DOHH2 (cell line): ENCODE data around the gene ZBTB7A.

Experiments
- H3F3A ChIP-seq: fragments of 200-600 bp; sonication (generic), shearing (Covaris generic); 2 replicates; pipeline ENCODE4 v1.6.0; 2016; ENCODE audit warnings: antibody characterized with exemption, mild to moderate bottlenecking; ENCODE audit not compliant: control insufficient read depth, insufficient read depth
- H3K27ac ChIP-seq: fragments of 200-600 bp; sonication (generic); 2 replicates; pipeline ENCODE4 v1.5.1; 2014; ENCODE audit warnings: low read depth, mild to moderate bottlenecking, low read length, moderate library complexity
- H3K27me3 ChIP-seq: fragments of 200-600 bp; sonication (generic); 2 replicates; pipeline ENCODE4 v1.6.1; 2014; ENCODE audit warnings: mild to moderate bottlenecking, low read length, mixed read lengths; ENCODE audit not compliant: control insufficient read depth
- H3K36me3 ChIP-seq: fragments of 200-600 bp; sonication (generic); 2 replicates; pipeline ENCODE4 v1.6.1; 2014; ENCODE audit warnings: mild to moderate bottlenecking, low read length, moderate library complexity, mixed read lengths; ENCODE audit not compliant: control insufficient read depth
- H3K4me1 ChIP-seq: fragments of 200-600 bp; sonication (generic); 2 replicates; pipeline ENCODE4 v1.6.1; 2014; ENCODE audit warnings: mild to moderate bottlenecking, low read length, mixed read lengths; ENCODE audit not compliant: control insufficient read depth
- H3K4me2 ChIP-seq: fragments of 200-600 bp; sonication (generic); 2 replicates; pipeline ENCODE4 v1.6.0; 2014; ENCODE audit warnings: mild to moderate bottlenecking, low read length, moderate library complexity
- H3K4me3 ChIP-seq: fragments of 200-600 bp; sonication (generic); 2 replicates; pipeline ENCODE4 v1.5.1; 2014; ENCODE audit warnings: mild to moderate bottlenecking, low read length, mixed read lengths
- H3K79me2 ChIP-seq: fragments of 200-600 bp; sonication (generic); 2 replicates; pipeline ENCODE4 v1.6.1; 2014; ENCODE audit warnings: mild to moderate bottlenecking, low read length, mixed read lengths; ENCODE audit not compliant: control insufficient read depth
- H3K9me2 ChIP-seq: fragments of 200-600 bp; sonication (generic); replicated peaks from 2 replicates; pipeline ENCODE4 v1.6.1; 2014; ENCODE audit warnings: mild to moderate bottlenecking, low read length, mixed read lengths; ENCODE audit not compliant: control insufficient read depth
- H3K9me3 ChIP-seq: fragments of 200-600 bp; sonication (generic); 2 replicates; pipeline ENCODE4 v1.6.1; 2014; ENCODE audit warnings: antibody characterized with exemption, low read length, mixed read lengths; ENCODE audit not compliant: control insufficient read depth, insufficient read depth
- H4K20me1 ChIP-seq: fragments of 200-600 bp; sonication (generic); 2 replicates; pipeline ENCODE4 v1.6.0; 2014; ENCODE audit warnings: low read depth, mild to moderate bottlenecking, antibody characterized with exemption, low read length, moderate library complexity; ENCODE audit not compliant: control insufficient read depth, insufficient read depth
- CTCF ChIP-seq: fragments of 200-600 bp; sonication (generic); IDR thresholded peaks from one replicate; pipeline ENCODE4 v1.5.1; 2014; ENCODE audit warnings: antibody characterized with exemption, mild to moderate bottlenecking, low read depth, low read length; ENCODE audit not compliant: poor library complexity, severe bottlenecking
- EZH2phosphoT487 ChIP-seq: fragments of 200-600 bp; sonication (generic); IDR thresholded peaks from 2 replicates; pipeline ENCODE4 v1.6.1; 2017; ENCODE audit warnings: borderline replicate concordance, mild to moderate bottlenecking, antibody characterized with exemption, low read length, moderate library complexity, mixed read lengths

ZBTB7A gene

DNA sequence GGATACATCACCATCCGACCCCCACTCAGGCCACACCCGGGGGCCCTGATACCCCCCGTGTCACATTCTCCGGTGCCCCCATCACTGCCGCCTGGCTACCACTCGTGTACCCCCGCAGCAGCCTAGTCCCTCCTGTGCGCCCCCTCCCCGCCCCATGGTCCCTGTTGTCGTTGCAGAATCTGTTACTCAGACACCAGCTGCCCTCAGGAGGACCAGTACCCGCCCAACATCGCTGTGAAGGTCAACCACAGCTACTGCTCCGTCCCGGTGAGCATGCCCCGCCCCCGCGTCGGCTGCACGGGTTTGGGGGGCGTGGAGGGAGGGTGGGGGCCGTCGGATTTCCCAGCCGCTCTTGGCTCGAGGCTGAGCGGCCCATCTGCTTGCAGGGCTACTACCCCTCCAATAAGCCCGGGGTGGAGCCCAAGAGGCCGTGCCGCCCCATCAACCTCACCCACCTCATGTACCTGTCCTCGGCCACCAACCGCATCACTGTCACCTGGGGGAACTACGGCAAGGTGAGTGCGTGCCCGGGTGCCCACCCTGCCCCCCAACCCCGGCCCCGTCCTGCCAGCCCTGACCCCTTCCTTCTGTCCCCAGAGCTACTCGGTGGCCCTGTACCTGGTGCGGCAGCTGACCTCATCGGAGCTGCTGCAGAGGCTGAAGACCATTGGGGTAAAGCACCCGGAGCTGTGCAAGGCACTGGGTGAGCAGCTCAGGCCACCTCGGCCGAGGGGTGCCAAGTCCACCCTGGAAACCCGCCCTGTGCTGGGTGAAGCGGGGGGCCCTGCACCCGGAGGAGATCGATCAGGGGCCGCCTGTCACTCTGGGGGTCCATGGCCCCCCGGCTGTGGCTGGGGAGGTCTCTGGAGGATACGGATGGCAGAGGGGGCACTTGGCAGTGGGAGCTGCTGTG lies 38.1 kb downstream of the ZBTB7A start:
- Histone ChIP-seq H3K9me3 (no peaks in the 10 kb centered on the region), H3K36me3 (peaks cover 4% of the 10 kb centered on the region; the same call in 1 of the 2 replicates), H4K20me1 (no peaks in the 10 kb centered on the region), H3K4me2 (no peak overlapping the region), H3K9me2 (no peaks in the 10 kb centered on the region), H3F3A (no peaks in the 10 kb centered on the region), H3K27me3 (no peaks in the 10 kb centered on the region), H3K4me3 (no peak overlapping the region), H3K4me1 (no peaks in the 10 kb centered on the region), H3K79me2 (no peaks in the 10 kb centered on the region), H3K27ac (no peak overlapping the region)
- TF ChIP-seq CTCF (no peak), EZH2phosphoT487 (no peak)

DNA sequence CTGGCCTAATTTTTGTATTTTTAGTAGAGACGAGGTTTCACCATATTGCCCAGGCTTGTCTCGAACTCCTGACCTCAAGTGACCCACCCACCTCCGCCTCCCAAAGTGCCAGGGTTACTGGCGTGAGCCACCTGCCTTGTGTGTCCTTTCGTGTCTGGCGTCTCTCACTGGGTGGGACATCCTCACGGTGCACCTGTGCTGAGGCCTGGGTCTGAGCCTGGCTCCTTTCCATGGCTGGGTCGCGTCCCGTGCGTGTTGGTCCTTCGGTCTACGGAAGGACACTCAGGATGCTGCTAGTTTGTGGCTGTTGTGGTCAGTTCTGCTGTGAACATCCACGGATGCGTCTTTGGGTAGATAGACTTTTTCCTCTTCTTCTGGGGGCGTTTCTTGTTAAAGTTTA lies 39.6 kb downstream of the ZBTB7A start:
- no peaks in the 10 kb centered on the region for H3F3A ChIP-seq
- TF ChIP-seq EZH2phosphoT487: no peak
- no peak for TF ChIP-seq CTCF
- no peaks in the 10 kb centered on the region for H3K27me3 ChIP-seq
- H3K4me1 ChIP-seq: no peaks in the 10 kb centered on the region
- H3K9me3 ChIP-seq: no peaks in the 10 kb centered on the region
- no peak overlapping the region for H3K4me2 ChIP-seq
- no peaks in the 10 kb centered on the region; the same call in 1 of the 2 replicates for H4K20me1 ChIP-seq
- H3K36me3 ChIP-seq: peaks cover 4% of the 10 kb centered on the region; the same call in 1 of the 2 replicates
- no peaks in the 10 kb centered on the region for H3K9me2 ChIP-seq
- no peak overlapping the region for H3K4me3 ChIP-seq
- peaks cover under 1% of the 10 kb centered on the region for H3K79me2 ChIP-seq
- no peak overlapping the region for H3K27ac ChIP-seq

- no peak overlapping the region for H3K27ac ChIP-seq
- peaks cover 19% of the 10 kb centered on the region for H3K79me2 ChIP-seq
- H3K9me2 ChIP-seq: no peaks in the 10 kb centered on the region
- no peaks in the 10 kb centered on the region for H3K4me1 ChIP-seq
- no peak overlapping the region for H3K4me2 ChIP-seq
- no peaks in the 10 kb centered on the region; the same call in 1 of the 2 replicates for H4K20me1 ChIP-seq
- no peak overlapping the region for H3K4me3 ChIP-seq
- H3K27me3 ChIP-seq: no peaks in the 10 kb centered on the region
- no peak for TF ChIP-seq EZH2phosphoT487
- TF ChIP-seq CTCF: no peak
- no peaks in the 10 kb centered on the region for H3K9me3 ChIP-seq
- H3F3A ChIP-seq: no peaks in the 10 kb centered on the region
- no peaks in the 10 kb centered on the region; the same call in 1 of the 2 replicates for H3K36me3 ChIP-seq
Observed at GRCh38 chr19:4025317-4025716, 41.4 kb downstream of the ZBTB7A start.
